K562 treated with DMSO at 1 percent for 12 hours (cell line): ENCODE results near the gene LINC00305. TPM values are rescaled to one million over a fixed set of nuclear protein-coding genes. Genes with fewer than 3 reads are reported as not detected.

Source experiments
- total RNA-seq: library from RNA; unstranded; fragments of 300-600 nt; gene quantifications from 2 replicates; pipeline ENCODE4 v1.2.3, GENCODE V29; 2022; ENCODE audit not compliant: insufficient read depth

Gene LINC00305
- not detected in 2 replicates for total RNA-seq

GRCh38 chr18:64148988-64149387 lies at the start of gene LINC00305:
Gene LINC00305, minus strand, starts transcription at chr18:64149088.

Other genes with a start within 250 kb of the LINC00305 start
- not detected in 2 replicates for gene SERPINB10, start 241.1 kb downstream of the LINC00305 start, total RNA-seq
- gene HMSD, start 199.8 kb downstream of the LINC00305 start, total RNA-seq: not detected in 2 replicates
- 0.73 and 1.3 TPM in 2 replicates for gene SERPINB8, start 179.0 kb downstream of the LINC00305 start, total RNA-seq